ENCODE measurements around the gene TMEM138. TPM values are rescaled to one million over a fixed set of nuclear protein-coding genes. Genes with fewer than 3 reads are reported as not detected.

Gene TMEM138
- total and polyA plus RNA-seq, 4 donors, result 13.5 to 39.6 (median 24.2) TPM

- TF ChIP-seq ZBTB33 (IDR thresholded peaks at IDR 0.05), result no peak
- no peak for TF ChIP-seq RAD21 (IDR thresholded peaks at IDR 0.05)
Observed at GRCh38 chr11:61418136-61418535, 56.0 kb downstream of the TMEM138 start (continued).

Other genes with a start within 250 kb of the TMEM138 start
- 1 to 10 TPM; 5.4 to 6.1 TPM for gene VPS37C, start 200.9 kb upstream of the TMEM138 start, total RNA-seq
- gene VPS37C, start 200.9 kb upstream of the TMEM138 start, polyA plus RNA-seq, result 1 to 10 TPM; 2.6 to 4.8 TPM
- gene PGA3, start 158.9 kb upstream of the TMEM138 start, total RNA-seq, result under 1 TPM; 0.25 to 0.56 TPM
- under 1 TPM in 1 of 2 donors, not detected in 1; 0.54 TPM for gene PGA3, start 158.9 kb upstream of the TMEM138 start, polyA plus RNA-seq
- 1 to 10 TPM in 1 of 2 donors, under 1 TPM in 1; 0.33 to 4.5 TPM for gene PGA4, start 140.0 kb upstream of the TMEM138 start, total RNA-seq
- 1 to 10 TPM in 1 of 2 donors, not detected in 1; 1.8 TPM for gene PGA4, start 140.0 kb upstream of the TMEM138 start, polyA plus RNA-seq
- gene PGA5, start 121.2 kb upstream of the TMEM138 start, total RNA-seq, result 1 to 10 TPM in 1 of 2 donors, not detected in 1; 1.7 TPM
- gene PGA5, start 121.2 kb upstream of the TMEM138 start, polyA plus RNA-seq, result under 1 TPM; 0.31 to 0.40 TPM
- gene VWCE, start 67.1 kb upstream of the TMEM138 start, total RNA-seq, result 1 to 10 TPM; 1.9 to 3.3 TPM
- gene VWCE, start 67.1 kb upstream of the TMEM138 start, polyA plus RNA-seq, result 1 to 10 TPM; 2.2 to 6.0 TPM
- 100 to 1,000 TPM; 108 to 146 TPM for gene DDB1, start 29.3 kb upstream of the TMEM138 start, total RNA-seq
- 10 to 100 TPM; 37.5 to 70.2 TPM for gene DDB1, start 29.3 kb upstream of the TMEM138 start, polyA plus RNA-seq
- gene TKFC, start 29.1 kb upstream of the TMEM138 start, total RNA-seq, result 10 to 100 TPM; 15.7 to 47.7 TPM
- 100 to 1,000 TPM in 1 of 2 donors, 10 to 100 TPM in 1; 59.2 to 134 TPM for gene TKFC, start 29.1 kb upstream of the TMEM138 start, polyA plus RNA-seq
- gene CYB561A3, start 492 bp upstream of the TMEM138 start, total RNA-seq, result 10 to 100 TPM; 22.2 to 36.5 TPM
- gene CYB561A3, start 492 bp upstream of the TMEM138 start, polyA plus RNA-seq, result 10 to 100 TPM; 20.2 to 34.6 TPM
- 1 to 10 TPM; 3.3 to 3.8 TPM for gene TMEM216, start 30.2 kb downstream of the TMEM138 start, total RNA-seq
- gene TMEM216, start 30.2 kb downstream of the TMEM138 start, polyA plus RNA-seq, result 1 to 10 TPM; 2.3 to 4.0 TPM
- gene CPSF7, start 67.6 kb downstream of the TMEM138 start, total RNA-seq, result 10 to 100 TPM; 21.0 to 23.3 TPM
- 10 to 100 TPM; 12.5 to 23.7 TPM for gene CPSF7, start 67.6 kb downstream of the TMEM138 start, polyA plus RNA-seq
- gene SDHAF2, start 67.8 kb downstream of the TMEM138 start, total RNA-seq, result 10 to 100 TPM; 25.5 to 32.2 TPM
- 10 to 100 TPM; 28.1 to 46.9 TPM for gene SDHAF2, start 67.8 kb downstream of the TMEM138 start, polyA plus RNA-seq
- under 1 TPM in 1 of 2 donors, not detected in 1; 0.08 TPM for gene LRRC10B, start 146.4 kb downstream of the TMEM138 start, total RNA-seq
- under 1 TPM in 1 of 2 donors, not detected in 1; 0.03 TPM for gene LRRC10B, start 146.4 kb downstream of the TMEM138 start, polyA plus RNA-seq
- 100 to 1,000 TPM in 1 of 2 donors, 1 to 10 TPM in 1; 2.1 to 114 TPM for gene SYT7, start 218.7 kb downstream of the TMEM138 start, total RNA-seq
- 10 to 100 TPM; 15.2 to 46.4 TPM for gene SYT7, start 218.7 kb downstream of the TMEM138 start, polyA plus RNA-seq